Ascending aorta (tissue), 2 donors: ENCODE data around the gene OPTC. TPM values are rescaled to one million over a fixed set of nuclear protein-coding genes. Genes with fewer than 3 reads are reported as not detected.
A peak's percentile ranks its signal among the peaks of the same experiment; 100 is the strongest.

Source experiments
- DNase-seq, 2 donors: peaks; one replicate each; pipeline ENCODE4 v3.0.0-alpha.2; 2019; ENCODE audit warnings: low spot score in 2 of 2
- H3K27ac ChIP-seq, 2 donors: fragments of 200-600 bp; sonication (generic); one replicate each; pipeline ENCODE4 v1.5.1; 2016 to 2017; ENCODE audit warnings: mild to moderate bottlenecking in 1 of 2
- H3K27me3 ChIP-seq: fragments of 200-600 bp; sonication (generic); one replicate; pipeline ENCODE4 v1.5.1; 2017
- H3K36me3 ChIP-seq, 2 donors: fragments of 200-600 bp; sonication (generic); one replicate each; pipeline ENCODE4 v1.5.1; 2016
- H3K4me1 ChIP-seq, 2 donors: fragments of 200-600 bp; sonication (generic); one replicate each; pipeline ENCODE4 v1.5.1; 2016 to 2017; ENCODE audit warnings: mild to moderate bottlenecking in 1 of 2
- H3K4me3 ChIP-seq, 2 donors: fragments of 200-600 bp; sonication (generic); one replicate each; pipeline ENCODE4 v1.5.1; 2016 to 2017; ENCODE audit warnings: mild to moderate bottlenecking in 1 of 2
- H3K9me3 ChIP-seq, 2 donors: fragments of 200-600 bp; sonication (generic); one replicate each; pipeline ENCODE4 v1.5.1; 2016
- intact Hi-C: fragments of 100-400 bp; cut with DNase I; formaldehyde crosslinking; loops from one replicate; pipeline ENCODE4 v1.15.1; 2023
- total RNA-seq: library from RNA; depleted of rRNA; stranded (reverse); fragments of >200 nt; gene quantifications from one replicate; pipeline ENCODE4 v1.1.0, GENCODE V29; 2016
- TF ChIP-seq, protein P1 (sequence below), 3 experiments: fragments of 200-600 bp in 2 of 3; fragments of 450-650 bp in 1 of 3; sonication (generic) in 2 of 3; IDR thresholded peaks; one replicate each; pipeline ENCODE4 v1.5.1; 2016 to 2019; ENCODE audit warnings: antibody characterized with exemption in 3 of 3, mild to moderate bottlenecking in 1 of 3, moderate library complexity in 1 of 3

Gene OPTC
- total RNA-seq, 1 donor from 2014 or later = not detected

DNA sequence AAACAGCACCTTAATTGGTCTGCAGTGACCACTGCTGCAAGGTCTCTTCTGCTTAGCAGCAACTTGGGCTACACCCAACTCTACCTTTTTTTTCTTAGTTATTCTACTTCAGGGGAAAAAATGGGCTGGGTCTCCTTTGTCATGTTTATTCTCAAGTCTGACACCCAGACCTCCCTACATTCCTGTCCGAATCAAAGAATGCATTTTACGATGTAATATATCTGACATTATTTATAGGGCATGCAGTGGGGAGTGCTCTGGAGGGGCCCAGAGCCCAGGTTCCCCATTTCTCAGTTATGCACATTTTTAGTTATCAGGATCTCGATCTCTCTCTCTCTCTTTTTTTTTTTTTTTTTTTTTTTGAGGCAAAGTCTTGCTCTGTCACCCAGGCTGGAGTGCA is 50.5 kb downstream of the OPTC start:
- intact Hi-C loops = no loop called here
- TF ChIP-seq, protein P1, sequence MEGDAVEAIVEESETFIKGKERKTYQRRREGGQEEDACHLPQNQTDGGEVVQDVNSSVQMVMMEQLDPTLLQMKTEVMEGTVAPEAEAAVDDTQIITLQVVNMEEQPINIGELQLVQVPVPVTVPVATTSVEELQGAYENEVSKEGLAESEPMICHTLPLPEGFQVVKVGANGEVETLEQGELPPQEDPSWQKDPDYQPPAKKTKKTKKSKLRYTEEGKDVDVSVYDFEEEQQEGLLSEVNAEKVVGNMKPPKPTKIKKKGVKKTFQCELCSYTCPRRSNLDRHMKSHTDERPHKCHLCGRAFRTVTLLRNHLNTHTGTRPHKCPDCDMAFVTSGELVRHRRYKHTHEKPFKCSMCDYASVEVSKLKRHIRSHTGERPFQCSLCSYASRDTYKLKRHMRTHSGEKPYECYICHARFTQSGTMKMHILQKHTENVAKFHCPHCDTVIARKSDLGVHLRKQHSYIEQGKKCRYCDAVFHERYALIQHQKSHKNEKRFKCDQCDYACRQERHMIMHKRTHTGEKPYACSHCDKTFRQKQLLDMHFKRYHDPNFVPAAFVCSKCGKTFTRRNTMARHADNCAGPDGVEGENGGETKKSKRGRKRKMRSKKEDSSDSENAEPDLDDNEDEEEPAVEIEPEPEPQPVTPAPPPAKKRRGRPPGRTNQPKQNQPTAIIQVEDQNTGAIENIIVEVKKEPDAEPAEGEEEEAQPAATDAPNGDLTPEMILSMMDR (IDR thresholded peaks at IDR 0.05) = no peak
- Histone ChIP-seq H3K9me3 (no peaks in the 10 kb centered on the region), H3K27me3 (no peaks in the 10 kb centered on the region), H3K27ac (no peak overlapping the region), H3K4me3 (no peak overlapping the region), H3K36me3 (no peaks in the 10 kb centered on the region), H3K4me1 (peaks cover 6 to 8% of the 10 kb centered on the region in 2 donors)
- no peak for DNase-seq

GRCh38 chr1:203544978-203545816 is 51.2 kb downstream of the OPTC start:
- peaks cover 6 to 8% of the 10 kb centered on the region in 2 donors for H3K4me1 ChIP-seq
- no peaks in the 10 kb centered on the region for H3K27me3 ChIP-seq
- H3K27ac ChIP-seq = peak overlapping the region in 1 of 2 donors; percentile 42
- intact Hi-C loops = no loop called here
- H3K36me3 ChIP-seq = no peaks in the 10 kb centered on the region
- TF ChIP-seq, protein P1 (IDR thresholded peaks at IDR 0.05) = no peak
- no peaks in the 10 kb centered on the region for H3K9me3 ChIP-seq
- no peak for DNase-seq
- no peak overlapping the region for H3K4me3 ChIP-seq

- H3K4me3 ChIP-seq = no peak overlapping the region
- no peaks in the 10 kb centered on the region for H3K9me3 ChIP-seq
- no peaks in the 10 kb centered on the region for H3K27me3 ChIP-seq
- no peak for DNase-seq
- H3K27ac ChIP-seq = peak overlapping the region in 1 of 2 donors; percentile 9
- TF ChIP-seq, protein P1 (IDR thresholded peaks at IDR 0.05) = no peak
- no peaks in the 10 kb centered on the region for H3K36me3 ChIP-seq
- intact Hi-C loops = no loop called here
- peaks cover 6 to 8% of the 10 kb centered on the region in 2 donors for H3K4me1 ChIP-seq
Observed at GRCh38 chr1:203546274-203546673, 52.3 kb downstream of the OPTC start.

- H3K4me3 ChIP-seq = no peak overlapping the region
- TF ChIP-seq, protein P1 (IDR thresholded peaks at IDR 0.05) = no peak
- intact Hi-C loops = no loop called here
- H3K36me3 ChIP-seq = no peaks in the 10 kb centered on the region
- H3K4me1 ChIP-seq = peaks cover 6 to 11% of the 10 kb centered on the region in 2 donors
- H3K27ac ChIP-seq = no peak overlapping the region
- no peak for DNase-seq
- H3K27me3 ChIP-seq = no peaks in the 10 kb centered on the region
- H3K9me3 ChIP-seq = no peaks in the 10 kb centered on the region
Observed at GRCh38 chr1:203547147-203547546, 53.2 kb downstream of the OPTC start.

DNA sequence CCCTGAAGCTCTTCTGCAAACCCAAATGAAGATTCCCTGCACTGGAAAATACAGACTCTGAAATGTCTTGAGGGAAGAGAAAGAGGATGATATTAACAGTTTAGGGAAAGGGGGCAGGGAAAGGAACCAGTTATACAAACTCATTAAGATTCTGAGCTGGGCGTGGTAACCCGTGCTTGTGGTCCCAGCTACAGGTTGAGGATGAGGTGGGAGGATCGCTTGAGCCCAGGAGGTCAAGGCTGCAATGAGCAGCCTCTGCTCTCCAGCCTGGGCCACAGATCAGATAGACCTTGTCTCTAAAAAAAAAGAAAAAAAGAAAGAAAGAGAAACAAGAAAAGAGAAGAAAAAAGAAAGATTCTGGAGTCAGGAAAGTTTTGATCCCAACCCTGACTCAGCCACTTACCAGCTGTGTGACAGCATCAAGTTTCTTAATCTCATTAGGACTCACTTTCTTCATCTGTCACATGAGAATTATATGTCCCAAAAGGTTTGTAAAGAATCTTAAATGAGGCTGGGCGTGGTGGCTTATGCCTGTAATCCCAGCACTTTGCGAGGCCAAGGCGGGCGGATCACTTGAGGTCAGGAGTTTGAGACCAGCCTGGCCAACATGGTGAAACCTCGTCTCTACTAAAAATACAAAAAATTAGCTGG is 53.9 kb downstream of the OPTC start:
- Histone ChIP-seq H3K36me3 (no peaks in the 10 kb centered on the region), H3K4me3 (no peak overlapping the region), H3K9me3 (no peaks in the 10 kb centered on the region), H3K27ac (peak overlapping the region in 1 of 2 donors; percentile 5), H3K27me3 (no peaks in the 10 kb centered on the region), H3K4me1 (peaks cover 6 to 11% of the 10 kb centered on the region in 2 donors)
- TF ChIP-seq, protein P1 (IDR thresholded peaks at IDR 0.05) = no peak
- intact Hi-C loops = no loop called here
- DNase-seq = no peak
